NOMO-1 (cell line): ENCODE data around the gene VASH2.
"Not testable (repeated sequence)": the region's sequence is repeated elsewhere in the genome, so short reads cannot be mapped to it uniquely, and the experiment has no call there.

ENCODE experiments used
- DNase-seq, 2 experiments: peaks; one replicate each; lab custom pipeline; 2025; ENCODE audit not compliant: unreplicated experiment in 2 of 2; lab: John Stamatoyannopoulos, UW

The VASH2 gene

GRCh38 chr1:212950243-212951125 is at the start of gene VASH2:
Gene VASH2, plus strand, starts transcription at chr1:212950541. Its CDS starts 1,002 bp downstream, at chr1:212951543.
- peak; percentile 38 to 58 for DNase-seq

DNA sequence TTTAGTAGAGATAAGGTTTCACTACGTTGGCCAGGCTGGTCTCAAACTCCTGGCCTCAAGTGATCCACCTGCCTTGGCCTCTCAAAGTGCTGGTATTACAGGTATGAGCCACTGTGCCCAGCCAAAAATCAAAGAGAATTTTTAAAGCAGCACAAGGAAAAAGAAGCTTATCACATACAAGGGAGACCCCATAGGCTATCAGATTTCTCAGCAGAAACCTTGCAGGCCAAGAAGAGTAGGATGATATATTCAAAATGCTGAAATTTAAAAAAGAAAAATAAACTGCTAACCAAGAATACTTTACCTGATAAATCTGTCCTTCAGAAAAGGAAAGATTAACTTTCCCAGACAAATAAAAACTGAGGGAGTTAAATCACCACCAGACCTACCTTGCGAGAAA is 49.1 kb upstream of the VASH2 start:
- no peak for DNase-seq

GRCh38 chr1:212902054-212902453 is 48.3 kb upstream of the VASH2 start:
- no peak for DNase-seq

- DNase-seq, result no peak
Measured at GRCh38 chr1:212903664-212904063, 46.7 kb upstream of the VASH2 start.

DNA sequence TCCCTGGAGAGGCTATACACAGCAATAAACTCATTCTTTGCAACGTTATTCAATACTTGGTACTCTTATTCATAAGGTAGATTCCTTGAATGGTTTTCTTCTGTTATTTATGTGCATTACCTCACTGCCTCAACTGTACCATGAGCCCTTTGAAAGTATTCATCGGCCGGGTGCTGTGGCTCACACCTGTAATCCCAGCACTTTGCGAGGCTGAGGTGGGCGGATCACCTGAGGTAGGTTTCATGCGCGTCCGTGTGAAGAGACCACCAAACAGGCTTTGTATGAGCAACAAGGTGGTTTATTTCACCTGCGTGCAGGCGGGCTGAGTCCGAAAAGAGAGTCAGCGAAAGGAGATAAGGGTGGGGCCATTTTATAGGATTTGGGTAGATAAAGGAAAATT is 42.3 kb upstream of the VASH2 start:
- not testable (repeated sequence) for DNase-seq

DNA sequence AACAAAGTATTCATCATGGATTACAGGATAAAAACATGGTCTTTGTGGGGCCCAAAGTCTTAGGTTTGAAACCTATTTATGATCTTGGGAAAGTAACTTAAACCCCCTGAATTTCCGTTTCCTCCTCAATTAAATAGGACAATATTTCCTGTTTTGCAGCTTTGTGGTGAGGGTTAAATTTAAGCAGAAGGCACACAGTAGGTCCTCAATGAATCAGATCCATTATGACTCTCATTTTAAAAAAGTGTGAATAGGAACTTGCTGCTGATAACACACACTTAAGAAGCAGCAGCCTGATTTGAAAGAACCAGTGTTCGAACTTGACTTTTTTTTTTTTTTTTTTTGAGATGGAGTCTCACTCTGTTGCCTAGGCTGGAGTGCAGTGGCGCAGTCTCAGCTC is 41.4 kb upstream of the VASH2 start:
- DNase-seq, result no peak

- no peak for DNase-seq
Measured at GRCh38 chr1:212909652-212910063, 40.7 kb upstream of the VASH2 start.

DNA sequence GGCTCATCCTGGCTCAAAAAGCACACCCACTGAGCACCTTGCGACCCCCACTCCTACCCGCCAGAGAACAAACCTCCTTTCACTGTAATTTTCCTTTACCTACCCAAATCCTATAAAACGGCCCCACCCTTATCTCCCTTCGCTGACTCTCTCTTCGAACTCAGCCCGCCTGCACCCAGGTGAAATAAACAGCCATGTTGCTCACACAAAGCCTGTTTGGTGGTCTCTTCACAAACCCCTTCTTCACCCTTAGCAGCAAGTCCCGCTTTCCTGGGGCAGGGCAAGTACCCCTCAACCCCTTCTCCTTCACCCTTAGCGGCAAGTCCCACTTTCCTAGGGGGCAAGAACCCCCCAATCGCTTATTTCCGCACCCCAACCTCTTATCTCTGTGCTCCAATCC is 40.1 kb upstream of the VASH2 start:
- not testable (repeated sequence) for DNase-seq

- DNase-seq, result not testable (repeated sequence)
Measured at GRCh38 chr1:212913638-212914037, 36.7 kb upstream of the VASH2 start.

- DNase-seq, result not testable (repeated sequence)
Measured at GRCh38 chr1:212914110-212914509, 36.2 kb upstream of the VASH2 start.

DNA sequence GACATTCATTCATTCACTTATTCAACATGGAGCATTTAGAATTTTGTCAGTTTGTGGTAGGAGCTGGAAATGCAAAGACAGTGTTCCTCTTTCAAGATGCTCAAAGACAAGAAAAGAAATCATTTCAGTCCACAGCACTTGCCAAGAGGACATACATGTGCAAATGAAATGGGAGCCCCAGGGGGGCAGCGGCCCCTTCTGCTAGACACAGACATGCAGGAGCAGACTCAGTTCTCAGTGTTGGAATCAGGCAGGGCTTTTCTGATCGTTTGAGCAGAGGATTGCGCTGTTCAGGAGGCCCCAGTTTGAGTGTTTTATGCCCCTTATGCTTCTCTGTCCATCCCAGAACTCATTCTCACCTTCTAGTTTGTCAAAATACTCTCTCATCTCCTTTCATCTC is 35.6 kb upstream of the VASH2 start:
- DNase-seq, result no peak

GRCh38 chr1:212915245-212916091 is 34.9 kb upstream of the VASH2 start:
- DNase-seq, result no peak

DNA sequence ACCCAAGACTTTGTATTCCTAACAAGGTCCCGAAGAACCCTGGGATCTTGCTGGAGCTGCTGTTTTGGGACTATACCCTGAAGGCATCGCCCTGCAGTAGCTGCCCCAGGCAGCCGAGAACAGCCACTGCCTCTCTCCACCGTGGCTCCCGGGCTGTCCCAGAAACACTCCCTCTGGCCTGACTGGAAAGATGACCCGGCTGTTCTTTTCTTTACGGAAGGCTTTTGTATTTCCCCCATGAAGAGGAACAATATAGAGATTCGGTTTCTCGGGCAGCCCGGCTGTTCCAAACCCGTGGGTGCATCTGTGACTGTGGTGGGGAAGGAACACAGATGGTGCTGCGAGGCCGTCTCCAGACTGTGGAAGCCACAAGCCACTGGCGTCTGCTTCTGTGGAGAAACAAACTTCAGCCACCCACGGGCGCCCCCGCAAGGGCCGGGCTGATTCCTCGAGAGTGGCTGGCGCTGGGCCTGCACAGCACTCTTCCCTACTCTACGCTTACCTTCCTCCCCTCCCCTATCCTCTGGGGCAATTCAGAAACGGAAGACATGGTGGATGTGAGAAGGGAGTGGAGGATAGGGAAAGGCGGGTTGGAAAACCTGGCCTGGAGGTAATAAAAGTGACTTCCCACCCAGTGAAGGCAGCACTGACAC is 33.7 kb upstream of the VASH2 start:
- DNase-seq, result no peak

GRCh38 chr1:212917134-212917485 is 33.2 kb upstream of the VASH2 start:
- no peak for DNase-seq

- DNase-seq, result no peak
Measured at GRCh38 chr1:212917858-212918257, 32.5 kb upstream of the VASH2 start.

- no peak for DNase-seq
Measured at GRCh38 chr1:212918824-212919223, 31.5 kb upstream of the VASH2 start.

DNA sequence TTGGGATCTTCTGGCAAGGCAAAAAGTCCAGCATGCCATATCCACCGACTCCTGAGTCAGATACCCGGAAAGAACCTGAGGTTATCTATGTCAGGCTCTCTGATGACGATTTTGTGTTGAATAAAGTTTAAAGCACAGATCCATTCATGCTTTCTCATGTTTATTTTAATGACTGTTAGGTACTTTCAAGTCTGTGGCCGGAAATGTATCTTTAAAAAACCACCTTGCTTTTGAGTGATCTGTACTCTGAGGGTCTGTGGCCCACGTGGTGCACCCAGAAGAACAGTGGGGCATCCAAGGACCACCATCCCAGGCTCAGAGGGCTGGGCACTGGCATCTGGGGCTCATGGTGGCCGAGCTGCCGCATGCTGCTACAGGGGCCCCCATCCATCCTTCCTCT is 30.1 kb upstream of the VASH2 start:
- DNase-seq, result no peak

GRCh38 chr1:212920896-212921295 is 29.4 kb upstream of the VASH2 start:
- no peak for DNase-seq

DNA sequence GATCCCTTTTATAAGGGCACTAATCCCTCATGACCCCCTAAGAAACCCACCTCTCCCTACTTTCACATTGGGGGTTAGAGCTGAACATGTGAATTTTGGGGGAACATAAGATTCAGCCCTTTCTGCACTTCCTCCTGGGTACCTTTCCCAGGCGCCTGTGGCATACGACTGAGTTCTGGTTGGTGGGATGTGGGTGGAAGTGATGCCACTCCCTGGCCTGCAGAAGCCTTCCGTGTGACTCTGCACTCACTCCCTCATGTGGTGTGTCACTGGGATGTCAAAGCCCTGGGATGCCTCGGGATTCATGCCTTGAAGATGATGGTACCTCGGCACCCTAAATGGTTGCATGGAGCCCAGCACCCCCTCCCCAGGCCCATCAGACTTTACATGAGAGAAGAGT is 28.3 kb upstream of the VASH2 start:
- DNase-seq, result no peak

DNA sequence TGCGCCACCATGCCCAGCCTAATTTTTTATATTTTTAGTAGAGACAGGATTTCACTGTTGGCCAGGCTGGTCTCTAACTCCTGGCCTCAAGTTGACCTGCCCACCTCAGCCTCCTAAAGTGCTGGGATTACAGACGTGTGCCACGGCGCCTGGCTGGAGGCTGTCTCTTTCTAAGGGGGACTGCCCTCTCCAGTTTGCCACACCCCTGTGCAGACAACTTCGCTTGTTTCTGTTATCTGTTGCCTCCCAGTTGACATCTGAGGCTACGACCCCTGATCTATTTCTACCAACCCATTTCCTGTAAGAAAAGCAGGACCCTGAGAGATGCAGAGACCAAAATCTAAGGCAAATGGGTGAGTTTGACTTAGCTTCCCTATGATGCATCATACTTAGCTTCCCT is 24.0 kb upstream of the VASH2 start:
- DNase-seq, result no peak
